Measurements from ENCODE around the gene ZC3H10.

The ZC3H10 gene

DNA sequence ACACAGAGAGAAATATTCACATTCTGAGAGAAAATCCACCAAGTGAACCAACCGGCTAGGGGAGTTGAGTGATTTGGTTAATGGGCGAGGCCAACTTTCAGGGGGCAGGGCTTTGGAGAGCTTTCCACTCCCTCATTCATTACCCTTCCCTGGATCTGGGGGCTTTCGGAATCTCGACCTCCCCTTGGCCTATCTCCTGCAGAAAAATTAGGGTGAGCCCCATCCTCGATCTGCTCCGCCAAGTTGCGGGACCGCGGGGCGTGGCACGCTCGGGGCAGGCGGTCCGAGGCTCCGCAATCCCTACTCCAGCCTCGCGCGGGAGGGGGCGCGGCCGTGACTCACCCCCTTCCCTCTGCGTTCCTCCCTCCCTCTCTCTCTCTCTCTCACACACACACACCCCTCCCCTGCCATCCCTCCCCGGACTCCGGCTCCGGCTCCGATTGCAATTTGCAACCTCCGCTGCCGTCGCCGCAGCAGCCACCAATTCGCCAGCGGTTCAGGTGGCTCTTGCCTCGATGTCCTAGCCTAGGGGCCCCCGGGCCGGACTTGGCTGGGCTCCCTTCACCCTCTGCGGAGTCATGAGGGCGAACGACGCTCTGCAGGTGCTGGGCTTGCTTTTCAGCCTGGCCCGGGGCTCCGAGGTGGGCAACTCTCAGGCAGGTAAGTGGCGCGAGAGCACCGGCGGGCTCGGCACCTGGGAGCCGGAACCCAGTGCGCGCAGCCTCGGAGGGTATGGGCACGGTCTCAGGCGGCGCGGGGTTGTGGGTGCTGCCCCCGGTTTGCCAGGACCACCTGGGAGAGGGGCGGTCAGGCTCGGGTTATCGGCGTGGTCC is 38.1 kb upstream of the ZC3H10 start, which contains the start of gene ERBB3:
ERBB3 (plus strand) TSS at position 443 of the 833 bp plus-strand sequence; CDS start at position 579, 136 bp downstream.
- in situ Hi-C loops (cut with MboI; ENCODE audit: low pct_unique_long_range_greater_than_20kb, low sequenced_read_pairs, unreplicated experiment): no loop called here
- TF ChIP-seq, protein P1, sequence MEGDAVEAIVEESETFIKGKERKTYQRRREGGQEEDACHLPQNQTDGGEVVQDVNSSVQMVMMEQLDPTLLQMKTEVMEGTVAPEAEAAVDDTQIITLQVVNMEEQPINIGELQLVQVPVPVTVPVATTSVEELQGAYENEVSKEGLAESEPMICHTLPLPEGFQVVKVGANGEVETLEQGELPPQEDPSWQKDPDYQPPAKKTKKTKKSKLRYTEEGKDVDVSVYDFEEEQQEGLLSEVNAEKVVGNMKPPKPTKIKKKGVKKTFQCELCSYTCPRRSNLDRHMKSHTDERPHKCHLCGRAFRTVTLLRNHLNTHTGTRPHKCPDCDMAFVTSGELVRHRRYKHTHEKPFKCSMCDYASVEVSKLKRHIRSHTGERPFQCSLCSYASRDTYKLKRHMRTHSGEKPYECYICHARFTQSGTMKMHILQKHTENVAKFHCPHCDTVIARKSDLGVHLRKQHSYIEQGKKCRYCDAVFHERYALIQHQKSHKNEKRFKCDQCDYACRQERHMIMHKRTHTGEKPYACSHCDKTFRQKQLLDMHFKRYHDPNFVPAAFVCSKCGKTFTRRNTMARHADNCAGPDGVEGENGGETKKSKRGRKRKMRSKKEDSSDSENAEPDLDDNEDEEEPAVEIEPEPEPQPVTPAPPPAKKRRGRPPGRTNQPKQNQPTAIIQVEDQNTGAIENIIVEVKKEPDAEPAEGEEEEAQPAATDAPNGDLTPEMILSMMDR (IDR thresholded peaks at IDR 0.05; ENCODE audit: extremely low read depth, insufficient read depth, missing control alignments): no peak
- peak; percentile 76 for DNase-seq (ENCODE audit: low spot score)

DNA sequence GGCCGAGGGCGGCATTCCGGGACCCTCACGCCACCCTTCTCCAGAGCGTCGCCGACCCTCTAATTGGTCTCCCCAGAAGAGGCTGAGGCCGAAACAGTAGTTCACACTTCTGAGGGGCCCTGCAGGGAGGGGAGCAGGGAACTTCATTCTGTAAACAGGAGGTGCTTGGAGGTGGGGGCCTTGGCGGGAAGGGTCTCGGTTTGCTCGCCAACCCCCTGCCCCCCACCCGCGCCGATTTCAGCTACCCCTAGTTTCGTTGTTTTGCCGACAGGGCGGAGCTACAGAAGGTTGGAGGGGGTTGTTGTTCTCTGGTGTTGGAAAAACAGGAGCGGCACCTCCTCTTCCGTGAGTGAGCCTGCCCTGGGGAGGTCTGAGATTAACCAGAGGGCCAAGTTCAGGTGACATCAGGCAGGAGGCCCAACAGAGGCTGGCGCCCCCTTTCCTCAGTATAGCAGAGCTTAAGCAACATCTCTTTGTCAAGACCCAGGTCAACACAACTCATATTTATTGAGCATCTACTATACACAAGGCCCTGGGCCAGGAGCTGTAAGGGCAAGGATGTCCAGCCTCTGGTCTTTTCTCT is 37.4 kb upstream of the ZC3H10 start:
- in situ Hi-C loops (cut with MboI; ENCODE audit: low pct_unique_long_range_greater_than_20kb, low sequenced_read_pairs, unreplicated experiment): no loop called here
- TF ChIP-seq, protein P1 (IDR thresholded peaks at IDR 0.05; ENCODE audit: extremely low read depth, insufficient read depth, missing control alignments): no peak
- peak; percentile 33 for DNase-seq (ENCODE audit: low spot score)

DNA sequence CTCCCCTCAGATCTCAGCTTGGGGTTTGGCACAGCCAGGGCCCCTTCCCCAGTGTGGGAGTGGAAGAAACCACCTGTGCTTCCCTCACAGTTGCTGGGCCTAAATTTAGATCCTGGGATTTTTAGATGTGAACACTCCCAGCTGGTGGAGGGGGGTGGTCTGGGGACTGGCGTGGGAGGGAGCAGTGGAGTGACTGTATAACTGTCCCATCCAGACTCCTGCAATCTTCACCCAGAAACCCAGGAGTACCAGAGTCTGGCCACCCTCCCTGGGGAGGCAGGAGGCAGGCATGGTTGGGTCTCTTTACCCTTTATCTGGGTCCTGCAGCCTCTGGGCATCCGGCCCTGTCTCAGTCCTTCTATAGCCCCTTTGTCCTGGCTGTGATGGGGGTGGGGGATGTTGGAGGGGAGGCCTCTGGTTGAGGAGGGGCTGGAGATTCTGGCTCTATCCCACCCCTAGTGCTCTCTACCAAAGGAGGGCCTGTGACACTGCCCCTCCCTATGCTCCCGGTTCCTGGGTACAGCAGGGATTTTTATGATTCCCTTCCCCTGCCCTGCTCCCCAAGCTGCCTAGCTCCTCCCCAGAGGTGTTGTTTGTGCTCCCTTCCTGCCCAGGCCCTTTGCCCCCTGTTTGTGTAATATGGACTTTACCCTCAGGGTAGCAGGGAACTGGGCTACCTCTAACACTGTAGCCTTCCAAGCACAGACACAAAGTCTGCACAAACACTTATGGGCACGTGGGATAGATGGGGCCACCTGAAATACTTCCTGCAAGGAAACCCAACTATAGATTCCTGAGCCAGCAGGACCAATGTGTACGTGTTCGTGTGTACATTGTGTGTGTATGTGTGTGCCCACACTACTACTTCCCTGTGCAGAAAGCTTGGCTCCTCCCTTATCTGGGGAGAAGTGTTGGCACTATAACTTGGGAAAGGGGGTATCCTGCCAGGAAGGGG is 36.4 kb upstream of the ZC3H10 start:
- in situ Hi-C loops (cut with MboI; ENCODE audit: low pct_unique_long_range_greater_than_20kb, low sequenced_read_pairs, unreplicated experiment): no loop called here
- DNase-seq (ENCODE audit: low spot score): no peak
- TF ChIP-seq, protein P1 (IDR thresholded peaks at IDR 0.05; ENCODE audit: extremely low read depth, insufficient read depth, missing control alignments): no peak

DNA sequence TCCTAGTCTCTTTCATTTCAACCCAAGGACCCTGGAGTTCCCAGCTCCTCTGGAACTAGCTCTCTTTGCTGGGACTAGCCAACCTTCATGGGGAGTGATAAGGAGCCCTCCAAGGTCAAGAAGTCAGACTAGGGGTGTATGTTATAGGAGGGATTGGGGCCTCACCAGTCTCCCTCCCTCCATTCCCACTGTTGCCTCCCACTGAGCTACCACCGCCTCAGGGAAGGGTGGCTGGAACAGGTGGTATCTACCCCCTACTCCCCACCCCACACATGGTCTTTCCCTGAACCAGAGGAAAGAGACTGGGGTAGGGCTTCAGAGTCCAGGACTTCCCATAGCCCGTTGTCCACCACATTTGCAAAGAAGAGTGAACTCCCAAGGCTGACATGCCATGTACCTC is 35.7 kb upstream of the ZC3H10 start:
- no peak for DNase-seq (ENCODE audit: low spot score)
- in situ Hi-C loops (cut with MboI; ENCODE audit: low pct_unique_long_range_greater_than_20kb, low sequenced_read_pairs, unreplicated experiment): no loop called here
- TF ChIP-seq, protein P1 (IDR thresholded peaks at IDR 0.05; ENCODE audit: extremely low read depth, insufficient read depth, missing control alignments): no peak

DNA sequence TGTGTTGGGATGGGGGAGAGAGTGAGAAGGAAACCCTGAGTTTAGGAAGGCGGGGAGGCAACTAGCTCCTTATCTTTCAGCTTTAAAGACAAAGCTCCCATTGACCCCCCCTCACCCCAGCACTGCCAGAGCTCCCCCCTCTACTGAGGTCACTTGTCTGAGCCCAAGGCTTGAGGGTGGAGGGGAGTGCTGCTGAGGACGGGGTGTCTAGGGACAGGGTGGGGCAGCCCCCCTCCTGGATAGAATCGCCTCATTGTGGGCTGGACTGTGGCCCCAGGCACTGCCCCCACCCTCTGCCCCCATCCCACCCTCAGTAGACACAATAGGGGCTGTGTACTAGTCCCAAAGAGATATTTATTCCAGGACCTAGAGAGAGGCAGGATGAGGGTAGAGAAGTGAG is 35.1 kb upstream of the ZC3H10 start:
- in situ Hi-C loops (cut with MboI; ENCODE audit: low pct_unique_long_range_greater_than_20kb, low sequenced_read_pairs, unreplicated experiment): no loop called here
- TF ChIP-seq, protein P1 (IDR thresholded peaks at IDR 0.05; ENCODE audit: extremely low read depth, insufficient read depth, missing control alignments): no peak
- no peak for DNase-seq (ENCODE audit: low spot score)

DNA sequence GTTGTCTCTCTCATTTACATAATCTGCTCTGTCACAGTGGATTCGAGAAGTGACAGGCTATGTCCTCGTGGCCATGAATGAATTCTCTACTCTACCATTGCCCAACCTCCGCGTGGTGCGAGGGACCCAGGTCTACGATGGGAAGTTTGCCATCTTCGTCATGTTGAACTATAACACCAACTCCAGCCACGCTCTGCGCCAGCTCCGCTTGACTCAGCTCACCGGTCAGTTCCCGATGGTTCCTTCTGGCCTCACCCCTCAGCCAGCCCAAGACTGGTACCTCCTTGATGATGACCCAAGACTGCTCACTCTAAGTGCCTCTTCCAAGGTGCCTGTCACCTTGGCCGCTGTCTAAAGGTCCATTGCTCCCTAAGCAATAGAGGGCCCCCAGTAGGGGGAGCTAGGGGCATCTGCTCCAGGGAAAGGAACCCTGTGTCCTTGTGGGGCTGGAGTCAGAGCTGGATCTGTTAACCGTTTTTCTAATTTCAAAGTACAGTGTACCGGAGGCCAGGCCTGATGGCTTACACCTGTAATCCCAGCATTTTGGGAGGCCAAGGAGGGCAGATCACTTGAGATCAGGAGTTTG is 33.0 kb upstream of the ZC3H10 start:
- TF ChIP-seq, protein P1 (IDR thresholded peaks at IDR 0.05; ENCODE audit: extremely low read depth, insufficient read depth, missing control alignments): peak; percentile 51
- in situ Hi-C loops (cut with MboI; ENCODE audit: low pct_unique_long_range_greater_than_20kb, low sequenced_read_pairs, unreplicated experiment): no loop called here
- DNase-seq (ENCODE audit: low spot score): peak; percentile 46

Measured in GM13977 (cell line).